ENCODE measurements around the gene TBC1D13. TPM values are rescaled to one million over a fixed set of nuclear protein-coding genes. Genes with fewer than 3 reads are reported as not detected.

TBC1D13 gene
- total and polyA plus RNA-seq, 2 of the 13 experiments (the other 11 are each of a cell fraction or from before 2014, with no cell fraction given): 17.9 to 19.7 TPM

DNA sequence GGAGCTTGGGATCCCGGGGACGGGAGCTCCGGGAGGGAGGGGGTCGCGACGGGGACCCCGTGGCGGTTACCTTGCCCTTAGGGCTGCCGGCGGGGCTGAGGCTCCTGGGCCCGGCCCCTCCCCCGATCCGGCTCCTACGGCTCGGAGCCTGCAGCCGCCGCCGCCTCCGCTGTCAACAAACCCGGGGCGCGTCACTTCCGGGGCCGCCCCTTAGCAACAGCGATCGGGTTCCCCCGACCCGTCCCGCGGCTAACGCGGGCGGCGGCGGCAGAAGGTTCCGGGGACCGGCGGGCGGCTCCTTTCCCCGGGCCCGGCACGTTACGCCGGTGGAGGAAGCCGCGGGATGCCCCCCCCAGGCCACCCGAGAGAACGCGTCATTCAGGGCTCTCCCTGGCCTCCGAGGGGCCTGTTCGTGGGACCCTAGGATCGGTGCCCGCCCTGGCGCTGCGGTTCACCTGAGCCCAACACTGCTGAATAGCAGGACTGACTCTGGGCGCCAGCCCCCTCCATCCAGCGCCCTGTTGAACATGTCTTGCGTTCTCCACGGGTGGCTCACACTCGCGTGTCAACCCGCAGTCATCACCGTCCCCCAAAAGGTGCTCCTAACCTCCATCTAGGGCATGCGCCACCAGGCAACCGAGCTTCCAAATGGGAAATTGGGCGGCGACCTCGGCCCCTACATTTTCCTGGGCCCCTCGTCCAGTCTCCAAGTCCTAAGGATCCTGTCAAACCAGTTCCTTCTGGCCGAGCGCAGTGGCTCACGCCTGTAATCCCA lies 15.1 kb upstream of the TBC1D13 start, which contains the start of gene ZER1 (continued):
- TF ChIP-seq KLF16 (CRISPR knock-in tag; IDR thresholded peaks at IDR 0.05) (peak in 1 of 2 experiments; percentile 98; a peak in 2 of 4 replicates), ZKSCAN1 (IDR thresholded peaks at IDR 0.05; ENCODE audit: low read length) (no peak), CREM (IDR thresholded peaks at IDR 0.05) (peak; percentile 75), CREM (CRISPR knock-in tag; IDR thresholded peaks at IDR 0.05) (0 out of 2 replicates have a peak, but pooled peaks have one; percentile 61), MXI1 (IDR thresholded peaks at IDR 0.05; ENCODE audit: borderline replicate concordance, low read depth, low read length) (peak; percentile 82; the same call in 1 of the 3 replicates), SNRNP70 (IDR thresholded peaks at IDR 0.05; ENCODE audit: low read depth, low read length) (no peak), HOXA7 (CRISPR knock-in tag; IDR thresholded peaks at IDR 0.05) (no peak), ZNF781 (CRISPR knock-in tag; IDR thresholded peaks at IDR 0.05; ENCODE audit: borderline replicate concordance, not compliant biosample characterization) (peak; percentile 4), TCF7 (IDR thresholded peaks at IDR 0.05; ENCODE audit: low read depth) (no peak), SMC3 (IDR thresholded peaks at IDR 0.05; ENCODE audit: low read length) (no peak), CHD4 (IDR thresholded peaks at IDR 0.05; ENCODE audit: borderline replicate concordance, low read length) (no peak)
- TF ChIP-seq, protein P1, sequence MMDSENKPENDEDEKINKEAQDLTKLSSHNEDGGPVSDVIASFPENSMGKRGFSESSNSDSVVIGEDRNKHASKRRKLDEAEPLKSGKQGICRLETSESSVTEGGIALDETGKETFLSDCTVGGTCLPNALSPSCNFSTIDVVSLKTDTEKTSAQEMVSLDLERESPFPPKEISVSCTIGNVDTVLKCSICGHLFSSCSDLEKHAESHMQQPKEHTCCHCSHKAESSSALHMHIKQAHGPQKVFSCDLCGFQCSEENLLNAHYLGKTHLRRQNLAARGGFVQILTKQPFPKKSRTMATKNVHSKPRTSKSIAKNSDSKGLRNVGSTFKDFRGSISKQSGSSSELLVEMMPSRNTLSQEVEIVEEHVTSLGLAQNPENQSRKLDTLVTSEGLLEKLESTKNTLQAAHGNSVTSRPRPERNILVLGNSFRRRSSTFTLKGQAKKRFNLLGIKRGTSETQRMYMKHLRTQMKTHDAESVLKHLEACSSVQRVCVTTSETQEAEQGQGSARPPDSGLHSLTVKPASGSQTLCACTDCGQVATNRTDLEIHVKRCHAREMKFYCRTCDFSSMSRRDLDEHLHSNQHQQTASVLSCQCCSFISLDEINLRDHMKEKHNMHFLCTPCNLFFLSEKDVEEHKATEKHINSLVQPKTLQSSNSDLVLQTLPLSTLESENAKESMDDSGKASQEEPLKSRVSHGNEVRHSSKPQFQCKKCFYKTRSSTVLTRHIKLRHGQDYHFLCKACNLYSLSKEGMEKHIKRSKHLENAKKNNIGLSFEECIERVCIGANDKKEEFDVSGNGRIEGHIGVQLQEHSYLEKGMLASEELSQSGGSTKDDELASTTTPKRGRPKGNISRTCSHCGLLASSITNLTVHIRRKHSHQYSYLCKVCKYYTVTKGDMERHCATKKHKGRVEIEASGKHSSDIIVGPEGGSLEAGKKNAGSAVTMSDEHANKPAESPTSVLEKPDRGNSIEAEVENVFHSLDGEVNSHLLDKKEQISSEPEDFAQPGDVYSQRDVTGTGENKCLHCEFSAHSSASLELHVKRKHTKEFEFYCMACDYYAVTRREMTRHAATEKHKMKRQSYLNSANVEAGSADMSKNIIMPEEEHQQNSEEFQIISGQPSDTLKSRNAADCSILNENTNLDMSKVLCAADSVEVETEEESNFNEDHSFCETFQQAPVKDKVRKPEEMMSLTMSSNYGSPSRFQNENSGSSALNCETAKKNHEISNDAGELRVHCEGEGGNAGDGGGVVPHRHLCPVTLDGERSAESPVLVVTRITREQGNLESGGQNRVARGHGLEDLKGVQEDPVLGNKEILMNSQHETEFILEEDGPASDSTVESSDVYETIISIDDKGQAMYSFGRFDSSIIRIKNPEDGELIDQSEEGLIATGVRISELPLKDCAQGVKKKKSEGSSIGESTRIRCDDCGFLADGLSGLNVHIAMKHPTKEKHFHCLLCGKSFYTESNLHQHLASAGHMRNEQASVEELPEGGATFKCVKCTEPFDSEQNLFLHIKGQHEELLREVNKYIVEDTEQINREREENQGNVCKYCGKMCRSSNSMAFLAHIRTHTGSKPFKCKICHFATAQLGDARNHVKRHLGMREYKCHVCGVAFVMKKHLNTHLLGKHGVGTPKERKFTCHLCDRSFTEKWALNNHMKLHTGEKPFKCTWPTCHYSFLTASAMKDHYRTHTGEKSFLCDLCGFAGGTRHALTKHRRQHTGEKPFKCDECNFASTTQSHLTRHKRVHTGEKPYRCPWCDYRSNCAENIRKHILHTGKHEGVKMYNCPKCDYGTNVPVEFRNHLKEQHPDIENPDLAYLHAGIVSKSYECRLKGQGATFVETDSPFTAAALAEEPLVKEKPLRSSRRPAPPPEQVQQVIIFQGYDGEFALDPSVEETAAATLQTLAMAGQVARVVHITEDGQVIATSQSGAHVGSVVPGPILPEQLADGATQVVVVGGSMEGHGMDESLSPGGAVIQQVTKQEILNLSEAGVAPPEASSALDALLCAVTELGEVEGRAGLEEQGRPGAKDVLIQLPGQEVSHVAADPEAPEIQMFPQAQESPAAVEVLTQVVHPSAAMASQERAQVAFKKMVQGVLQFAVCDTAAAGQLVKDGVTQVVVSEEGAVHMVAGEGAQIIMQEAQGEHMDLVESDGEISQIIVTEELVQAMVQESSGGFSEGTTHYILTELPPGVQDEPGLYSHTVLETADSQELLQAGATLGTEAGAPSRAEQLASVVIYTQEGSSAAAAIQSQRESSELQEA (CRISPR knock-in tag; IDR thresholded peaks at IDR 0.05; ENCODE audit: not compliant biosample characterization): peak; percentile 95
- TF ChIP-seq, protein P2, sequence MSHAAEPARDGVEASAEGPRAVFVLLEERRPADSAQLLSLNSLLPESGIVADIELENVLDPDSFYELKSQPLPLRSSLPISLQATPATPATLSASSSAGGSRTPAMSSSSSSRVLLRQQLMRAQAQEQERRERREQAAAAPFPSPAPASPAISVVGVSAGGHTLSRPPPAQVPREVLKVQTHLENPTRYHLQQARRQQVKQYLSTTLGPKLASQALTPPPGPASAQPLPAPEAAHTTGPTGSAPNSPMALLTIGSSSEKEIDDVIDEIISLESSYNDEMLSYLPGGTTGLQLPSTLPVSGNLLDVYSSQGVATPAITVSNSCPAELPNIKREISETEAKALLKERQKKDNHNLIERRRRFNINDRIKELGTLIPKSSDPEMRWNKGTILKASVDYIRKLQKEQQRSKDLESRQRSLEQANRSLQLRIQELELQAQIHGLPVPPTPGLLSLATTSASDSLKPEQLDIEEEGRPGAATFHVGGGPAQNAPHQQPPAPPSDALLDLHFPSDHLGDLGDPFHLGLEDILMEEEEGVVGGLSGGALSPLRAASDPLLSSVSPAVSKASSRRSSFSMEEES (CRISPR knock-in tag; IDR thresholded peaks at IDR 0.05): peak; percentile 51; the same call in 1 of the 2 replicates
- TF ChIP-seq, protein P3, sequence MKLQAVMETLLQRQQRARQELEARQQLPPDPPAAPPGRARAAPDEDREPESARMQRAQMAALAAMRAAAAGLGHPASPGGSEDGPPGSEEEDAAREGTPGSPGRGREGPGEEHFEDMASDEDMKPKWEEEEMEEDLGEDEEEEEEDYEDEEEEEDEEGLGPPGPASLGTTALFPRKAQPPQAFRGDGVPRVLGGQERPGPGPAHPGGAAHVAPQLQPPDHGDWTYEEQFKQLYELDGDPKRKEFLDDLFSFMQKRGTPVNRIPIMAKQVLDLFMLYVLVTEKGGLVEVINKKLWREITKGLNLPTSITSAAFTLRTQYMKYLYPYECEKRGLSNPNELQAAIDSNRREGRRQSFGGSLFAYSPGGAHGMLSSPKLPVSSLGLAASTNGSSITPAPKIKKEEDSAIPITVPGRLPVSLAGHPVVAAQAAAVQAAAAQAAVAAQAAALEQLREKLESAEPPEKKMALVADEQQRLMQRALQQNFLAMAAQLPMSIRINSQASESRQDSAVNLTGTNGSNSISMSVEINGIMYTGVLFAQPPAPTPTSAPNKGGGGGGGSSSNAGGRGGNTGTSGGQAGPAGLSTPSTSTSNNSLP (IDR thresholded peaks at IDR 0.05; ENCODE audit: low read depth, low read length): no peak
- TF ChIP-seq, protein P4, sequence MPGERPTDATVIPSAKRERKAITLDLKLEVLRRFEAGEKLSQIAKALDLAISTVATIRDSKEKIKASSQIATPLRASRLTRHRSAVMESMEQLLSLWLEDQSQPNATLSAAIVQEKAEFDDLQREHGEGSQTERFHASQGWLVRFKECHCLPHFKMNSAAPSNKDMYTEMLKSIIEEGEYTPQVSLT (CRISPR knock-in tag; IDR thresholded peaks at IDR 0.05; ENCODE audit: borderline replicate concordance, low read depth): no peak
